WTC11 (cell line): ENCODE results near the gene EHD1. TPM values are rescaled to one million over a fixed set of nuclear protein-coding genes. Genes with fewer than 3 reads are reported as not detected.

Source experiments
- ATAC-seq: fragments of 200-7000 bp; cut with Tn5 transposase; 2 replicates; pipeline ENCODE4 v1.10.0; 2021; ENCODE audit warnings: mild to moderate bottlenecking, moderate library complexity
- CTCF ChIA-PET: fragments of 300-600 bp; sonication (Branson Sonifier 250); formaldehyde crosslinking; loops from one replicate; lab custom pipeline; 2021; ENCODE audit warnings: antibody characterized with exemption; lab: Charles Lee
- POLR2A ChIA-PET: fragments of 350-600 bp; sonication (Branson Sonifier 250); formaldehyde crosslinking; loops from one replicate; lab custom pipeline; 2021; ENCODE audit warnings: antibody characterized with exemption; lab: Charles Lee
- DNase-seq: peaks from one replicate; pipeline ENCODE4 v3.0.0; 2021; ENCODE audit warnings: low spot score
- H3K27ac Mint-ChIP-seq: 2 replicates; pipeline ENCODE4 v1.8.0; 2021; ENCODE audit warnings: mixed read lengths
- H3K27me3 Mint-ChIP-seq: 2 replicates; pipeline ENCODE4 v1.8.0; 2021; ENCODE audit warnings: low read depth, mild to moderate bottlenecking, moderate library complexity, mixed read lengths
- H3K36me3 Mint-ChIP-seq: 2 replicates; pipeline ENCODE4 v1.8.0; 2021; ENCODE audit warnings: mixed read lengths
- H3K4me1 Mint-ChIP-seq: 2 replicates; pipeline ENCODE4 v1.8.0; 2022; ENCODE audit warnings: mixed read lengths
- H3K4me3 Mint-ChIP-seq: 2 replicates; pipeline ENCODE4 v1.8.0; 2021; ENCODE audit warnings: mild to moderate bottlenecking, moderate library complexity, mixed read lengths
- H3K9me3 Mint-ChIP-seq: 2 replicates; pipeline ENCODE4 v1.8.0; 2021; ENCODE audit warnings: mixed read lengths
- CBFB ChIP-seq: sonication (generic); formaldehyde crosslinking; IDR thresholded peaks from 2 replicates; pipeline ENCODE4 v1.8.1; 2022; ENCODE audit warnings: mild to moderate bottlenecking, low read depth, missing genetic modification reagents
- IRF2 ChIP-seq: sonication (generic); formaldehyde crosslinking; IDR thresholded peaks from 2 replicates; pipeline ENCODE4 v1.8.0; 2022; ENCODE audit warnings: low read depth, missing genetic modification reagents, borderline replicate concordance
- NFYB ChIP-seq: sonication (generic); formaldehyde crosslinking; conservative IDR thresholded peaks from 2 replicates; pipeline ENCODE4 v1.8.0; 2022; ENCODE audit warnings: low read depth, missing genetic modification reagents
- ZBTB21 ChIP-seq: sonication (generic); formaldehyde crosslinking; IDR thresholded peaks from 2 replicates; pipeline ENCODE4 v1.8.1; 2023; ENCODE audit warnings: mild to moderate bottlenecking, missing genetic modification reagents, borderline replicate concordance
- ZNF138 ChIP-seq: sonication (generic); formaldehyde crosslinking; conservative IDR thresholded peaks from 2 replicates; pipeline ENCODE4 v1.8.1; 2022; ENCODE audit warnings: mild to moderate bottlenecking, moderate library complexity, missing genetic modification reagents
- ZNF423 ChIP-seq: fragments of 250-450 bp; sonication (Bioruptor Pico); IDR thresholded peaks from 2 replicates; pipeline ENCODE4 v2.1.2; 2022; ENCODE audit warnings: mild to moderate bottlenecking, moderate library complexity
- total RNA-seq: library from RNA; stranded (reverse); gene quantifications from 3 replicates; pipeline ENCODE4 v1.2.3, GENCODE V29; 2021
- TF ChIP-seq, protein P1 (sequence below): sonication (generic); formaldehyde crosslinking; IDR thresholded peaks from 2 replicates; pipeline ENCODE4 v1.8.1; 2023; ENCODE audit warnings: mild to moderate bottlenecking, missing genetic modification reagents, moderate library complexity
- TF ChIP-seq, protein P2 (sequence below): sonication (generic); formaldehyde crosslinking; IDR thresholded peaks from 2 replicates; pipeline ENCODE4 v1.8.0; 2022; ENCODE audit warnings: mild to moderate bottlenecking, missing genetic modification reagents
- TF ChIP-seq, protein P3 (sequence below): fragments of 250-450 bp; sonication (Bioruptor Pico); IDR thresholded peaks from 2 replicates; pipeline ENCODE4 v1.9.0; 2021; ENCODE audit warnings: mild to moderate bottlenecking, borderline replicate concordance
- TF ChIP-seq, protein P4 (sequence below): sonication (generic); formaldehyde crosslinking; IDR thresholded peaks from 2 replicates; pipeline ENCODE4 v1.8.1; 2023; ENCODE audit warnings: mild to moderate bottlenecking, missing genetic modification reagents, borderline replicate concordance

The EHD1 gene
- total RNA-seq, 1 experiment from 2014 or later = 38.1 TPM

DNA sequence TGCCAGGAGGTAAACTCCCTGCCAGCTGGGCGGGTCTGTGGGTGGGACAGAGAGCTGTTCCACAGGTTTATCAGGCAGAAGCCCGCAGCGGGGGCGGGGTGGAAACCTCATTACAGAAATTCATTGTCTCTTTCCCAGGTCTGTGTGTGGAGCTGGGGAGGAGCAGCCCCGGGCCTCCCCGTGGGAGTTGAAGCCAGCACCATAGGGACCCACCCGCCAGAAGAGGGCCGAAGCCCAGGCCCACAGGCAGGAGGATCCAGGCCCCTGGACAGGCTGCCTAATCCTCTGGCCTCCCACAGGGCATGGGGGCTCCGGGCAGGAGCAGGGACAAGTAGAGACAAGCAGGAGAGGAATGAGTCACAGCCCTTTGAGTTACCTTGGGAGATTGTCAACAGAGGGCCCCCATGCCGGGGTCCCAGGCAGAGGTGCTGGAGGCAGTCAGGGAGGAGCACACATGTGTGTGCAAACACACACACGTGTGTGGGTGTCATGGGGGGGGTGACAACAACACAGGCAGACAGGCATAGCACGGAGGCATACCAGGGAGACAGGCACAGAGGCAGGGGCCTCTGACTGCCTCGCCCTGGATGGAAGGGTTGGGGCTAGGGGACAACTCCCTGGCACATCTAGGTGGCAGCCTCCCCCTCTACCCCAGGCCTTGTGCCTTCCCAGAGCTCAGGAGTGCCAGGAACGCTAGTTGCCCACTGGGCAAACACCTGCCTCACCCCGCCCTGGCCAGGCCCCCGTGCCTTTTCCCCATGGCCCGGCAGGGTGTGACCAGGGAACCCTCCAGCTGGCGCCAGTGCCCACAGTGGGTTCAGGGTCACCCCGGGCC is 35.4 kb downstream of the EHD1 start:
- POLR2A ChIA-PET = interaction anchor here (1.3 kb wide), 1 partner anchor 12 kb away, joined by 3 read pairs; no protein-coding TSS in a partner anchor

DNA sequence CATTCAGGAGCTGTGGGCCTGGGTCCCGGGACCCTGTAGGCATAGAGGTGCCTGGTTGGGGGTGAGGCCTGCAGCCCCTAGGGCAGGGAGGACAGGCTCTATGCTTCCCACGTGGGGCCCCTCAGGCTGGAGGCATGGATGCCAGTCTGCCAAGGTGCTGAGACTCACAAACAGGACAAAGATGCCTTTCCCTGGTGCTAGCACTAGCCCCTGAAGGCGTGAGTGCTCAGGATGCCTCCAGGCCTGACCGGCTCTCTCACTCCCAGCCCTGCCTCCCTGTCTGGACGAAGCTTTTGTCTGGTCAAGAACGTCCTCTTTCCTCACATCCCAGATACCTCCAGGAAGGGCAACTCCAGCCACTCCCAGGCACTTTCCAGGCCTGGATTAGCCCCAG is 36.1 kb downstream of the EHD1 start:
- H3K36me3 Mint-ChIP-seq = peaks cover 3% of the 10 kb centered on the region; the same call in 1 of the 2 replicates
- TF ChIP-seq NFYB (CRISPR knock-in tag) (no peak), CBFB (CRISPR knock-in tag) (no peak), IRF2 (CRISPR knock-in tag) (no peak), ZBTB21 (CRISPR knock-in tag) (no peak), ZNF138 (no peak)
- TF ChIP-seq, protein P1, sequence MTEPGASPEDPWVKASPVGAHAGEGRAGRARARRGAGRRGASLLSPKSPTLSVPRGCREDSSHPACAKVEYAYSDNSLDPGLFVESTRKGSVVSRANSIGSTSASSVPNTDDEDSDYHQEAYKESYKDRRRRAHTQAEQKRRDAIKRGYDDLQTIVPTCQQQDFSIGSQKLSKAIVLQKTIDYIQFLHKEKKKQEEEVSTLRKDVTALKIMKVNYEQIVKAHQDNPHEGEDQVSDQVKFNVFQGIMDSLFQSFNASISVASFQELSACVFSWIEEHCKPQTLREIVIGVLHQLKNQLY (CRISPR knock-in tag) = no peak
- TF ChIP-seq, protein P2, sequence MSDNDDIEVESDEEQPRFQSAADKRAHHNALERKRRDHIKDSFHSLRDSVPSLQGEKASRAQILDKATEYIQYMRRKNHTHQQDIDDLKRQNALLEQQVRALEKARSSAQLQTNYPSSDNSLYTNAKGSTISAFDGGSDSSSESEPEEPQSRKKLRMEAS (CRISPR knock-in tag) = no peak
- TF ChIP-seq, protein P3, sequence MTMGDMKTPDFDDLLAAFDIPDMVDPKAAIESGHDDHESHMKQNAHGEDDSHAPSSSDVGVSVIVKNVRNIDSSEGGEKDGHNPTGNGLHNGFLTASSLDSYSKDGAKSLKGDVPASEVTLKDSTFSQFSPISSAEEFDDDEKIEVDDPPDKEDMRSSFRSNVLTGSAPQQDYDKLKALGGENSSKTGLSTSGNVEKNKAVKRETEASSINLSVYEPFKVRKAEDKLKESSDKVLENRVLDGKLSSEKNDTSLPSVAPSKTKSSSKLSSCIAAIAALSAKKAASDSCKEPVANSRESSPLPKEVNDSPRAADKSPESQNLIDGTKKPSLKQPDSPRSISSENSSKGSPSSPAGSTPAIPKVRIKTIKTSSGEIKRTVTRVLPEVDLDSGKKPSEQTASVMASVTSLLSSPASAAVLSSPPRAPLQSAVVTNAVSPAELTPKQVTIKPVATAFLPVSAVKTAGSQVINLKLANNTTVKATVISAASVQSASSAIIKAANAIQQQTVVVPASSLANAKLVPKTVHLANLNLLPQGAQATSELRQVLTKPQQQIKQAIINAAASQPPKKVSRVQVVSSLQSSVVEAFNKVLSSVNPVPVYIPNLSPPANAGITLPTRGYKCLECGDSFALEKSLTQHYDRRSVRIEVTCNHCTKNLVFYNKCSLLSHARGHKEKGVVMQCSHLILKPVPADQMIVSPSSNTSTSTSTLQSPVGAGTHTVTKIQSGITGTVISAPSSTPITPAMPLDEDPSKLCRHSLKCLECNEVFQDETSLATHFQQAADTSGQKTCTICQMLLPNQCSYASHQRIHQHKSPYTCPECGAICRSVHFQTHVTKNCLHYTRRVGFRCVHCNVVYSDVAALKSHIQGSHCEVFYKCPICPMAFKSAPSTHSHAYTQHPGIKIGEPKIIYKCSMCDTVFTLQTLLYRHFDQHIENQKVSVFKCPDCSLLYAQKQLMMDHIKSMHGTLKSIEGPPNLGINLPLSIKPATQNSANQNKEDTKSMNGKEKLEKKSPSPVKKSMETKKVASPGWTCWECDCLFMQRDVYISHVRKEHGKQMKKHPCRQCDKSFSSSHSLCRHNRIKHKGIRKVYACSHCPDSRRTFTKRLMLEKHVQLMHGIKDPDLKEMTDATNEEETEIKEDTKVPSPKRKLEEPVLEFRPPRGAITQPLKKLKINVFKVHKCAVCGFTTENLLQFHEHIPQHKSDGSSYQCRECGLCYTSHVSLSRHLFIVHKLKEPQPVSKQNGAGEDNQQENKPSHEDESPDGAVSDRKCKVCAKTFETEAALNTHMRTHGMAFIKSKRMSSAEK (CRISPR knock-in tag) = no peak
- TF ChIP-seq, protein P4, sequence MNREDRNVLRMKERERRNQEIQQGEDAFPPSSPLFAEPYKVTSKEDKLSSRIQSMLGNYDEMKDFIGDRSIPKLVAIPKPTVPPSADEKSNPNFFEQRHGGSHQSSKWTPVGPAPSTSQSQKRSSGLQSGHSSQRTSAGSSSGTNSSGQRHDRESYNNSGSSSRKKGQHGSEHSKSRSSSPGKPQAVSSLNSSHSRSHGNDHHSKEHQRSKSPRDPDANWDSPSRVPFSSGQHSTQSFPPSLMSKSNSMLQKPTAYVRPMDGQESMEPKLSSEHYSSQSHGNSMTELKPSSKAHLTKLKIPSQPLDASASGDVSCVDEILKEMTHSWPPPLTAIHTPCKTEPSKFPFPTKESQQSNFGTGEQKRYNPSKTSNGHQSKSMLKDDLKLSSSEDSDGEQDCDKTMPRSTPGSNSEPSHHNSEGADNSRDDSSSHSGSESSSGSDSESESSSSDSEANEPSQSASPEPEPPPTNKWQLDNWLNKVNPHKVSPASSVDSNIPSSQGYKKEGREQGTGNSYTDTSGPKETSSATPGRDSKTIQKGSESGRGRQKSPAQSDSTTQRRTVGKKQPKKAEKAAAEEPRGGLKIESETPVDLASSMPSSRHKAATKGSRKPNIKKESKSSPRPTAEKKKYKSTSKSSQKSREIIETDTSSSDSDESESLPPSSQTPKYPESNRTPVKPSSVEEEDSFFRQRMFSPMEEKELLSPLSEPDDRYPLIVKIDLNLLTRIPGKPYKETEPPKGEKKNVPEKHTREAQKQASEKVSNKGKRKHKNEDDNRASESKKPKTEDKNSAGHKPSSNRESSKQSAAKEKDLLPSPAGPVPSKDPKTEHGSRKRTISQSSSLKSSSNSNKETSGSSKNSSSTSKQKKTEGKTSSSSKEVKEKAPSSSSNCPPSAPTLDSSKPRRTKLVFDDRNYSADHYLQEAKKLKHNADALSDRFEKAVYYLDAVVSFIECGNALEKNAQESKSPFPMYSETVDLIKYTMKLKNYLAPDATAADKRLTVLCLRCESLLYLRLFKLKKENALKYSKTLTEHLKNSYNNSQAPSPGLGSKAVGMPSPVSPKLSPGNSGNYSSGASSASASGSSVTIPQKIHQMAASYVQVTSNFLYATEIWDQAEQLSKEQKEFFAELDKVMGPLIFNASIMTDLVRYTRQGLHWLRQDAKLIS (CRISPR knock-in tag) = no peak
- TF ChIP-seq, all 79 proteins: peak for 0
- ATAC-seq (no peak), DNase-seq (no peak)
- Mint-ChIP-seq H3K4me3 (no peak overlapping the region), H3K27ac (peak overlapping the region; percentile 65; the same call in 1 of the 2 replicates), H3K27me3 (no peaks in the 10 kb centered on the region), H3K9me3 (no peaks in the 10 kb centered on the region), H3K4me1 (peaks cover 31% of the 10 kb centered on the region)
- ChIA-PET CTCF (interaction anchor here (0.7 to 12.5 kb wide), 4 partner anchors 15 to 54 kb away, joined by 3 to 372 read pairs (median 10); partner anchors contain the start of genes EHD1 and MAP4K2), POLR2A (no interaction called here)

More for the DNA sequence above, 35.4 kb downstream of the EHD1 start:
- no peak for DNase-seq
- H3K27me3 Mint-ChIP-seq = no peaks in the 10 kb centered on the region
- H3K4me3 Mint-ChIP-seq = peak overlapping the region; percentile 93
- H3K27ac Mint-ChIP-seq = peak overlapping the region; percentile 83
- CTCF ChIA-PET = interaction anchor here (0.7 to 12.5 kb wide), 9 partner anchors 16 to 267 kb away, joined by 3 to 372 read pairs (median 5); partner anchors contain the start of genes ARL2, EHD1, MAP4K2 and SF1
- TF ChIP-seq ZNF423 (CRISPR knock-in tag) = peak; percentile 77
- TF ChIP-seq, protein P2 (CRISPR knock-in tag) = no peak
- TF ChIP-seq, all 79 proteins: peak for 1
- H3K9me3 Mint-ChIP-seq = no peaks in the 10 kb centered on the region
- no peak for ATAC-seq
- H3K4me1 Mint-ChIP-seq = peaks cover 31% of the 10 kb centered on the region
- H3K36me3 Mint-ChIP-seq = peaks cover 3% of the 10 kb centered on the region; the same call in 1 of the 2 replicates
